ENCODE results near the gene FGF14.

The FGF14 gene

DNA sequence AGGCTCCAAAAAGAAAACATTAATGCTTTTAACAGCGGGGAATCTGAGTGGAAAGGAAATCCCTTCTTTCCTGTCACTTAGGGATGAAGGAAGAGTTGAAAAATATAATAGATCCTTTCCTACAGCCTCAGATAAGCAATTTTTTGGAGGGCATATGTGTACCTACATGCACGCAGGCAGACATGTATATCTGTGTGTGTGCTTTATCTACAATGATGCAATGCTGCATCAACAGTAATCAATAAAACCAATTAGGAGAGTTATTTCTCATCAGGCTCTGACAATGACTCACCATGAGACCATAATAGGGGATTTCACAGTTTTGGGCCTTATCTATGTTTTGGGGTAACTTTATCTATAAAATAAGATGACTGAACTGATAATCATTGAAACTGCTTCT lies 505.3 kb downstream of the FGF14 start:
- Histone ChIP-seq H3K27ac (no peak overlapping the region), H3K27me3 (replicated peaks) (no peaks in the 10 kb centered on the region), H3K4me3 (ENCODE audit: low read depth, low read length) (no peak overlapping the region), H3K36me3 (replicated peaks) (no peaks in the 10 kb centered on the region)
- TF ChIP-seq, protein P1, sequence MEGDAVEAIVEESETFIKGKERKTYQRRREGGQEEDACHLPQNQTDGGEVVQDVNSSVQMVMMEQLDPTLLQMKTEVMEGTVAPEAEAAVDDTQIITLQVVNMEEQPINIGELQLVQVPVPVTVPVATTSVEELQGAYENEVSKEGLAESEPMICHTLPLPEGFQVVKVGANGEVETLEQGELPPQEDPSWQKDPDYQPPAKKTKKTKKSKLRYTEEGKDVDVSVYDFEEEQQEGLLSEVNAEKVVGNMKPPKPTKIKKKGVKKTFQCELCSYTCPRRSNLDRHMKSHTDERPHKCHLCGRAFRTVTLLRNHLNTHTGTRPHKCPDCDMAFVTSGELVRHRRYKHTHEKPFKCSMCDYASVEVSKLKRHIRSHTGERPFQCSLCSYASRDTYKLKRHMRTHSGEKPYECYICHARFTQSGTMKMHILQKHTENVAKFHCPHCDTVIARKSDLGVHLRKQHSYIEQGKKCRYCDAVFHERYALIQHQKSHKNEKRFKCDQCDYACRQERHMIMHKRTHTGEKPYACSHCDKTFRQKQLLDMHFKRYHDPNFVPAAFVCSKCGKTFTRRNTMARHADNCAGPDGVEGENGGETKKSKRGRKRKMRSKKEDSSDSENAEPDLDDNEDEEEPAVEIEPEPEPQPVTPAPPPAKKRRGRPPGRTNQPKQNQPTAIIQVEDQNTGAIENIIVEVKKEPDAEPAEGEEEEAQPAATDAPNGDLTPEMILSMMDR (IDR thresholded peaks at IDR 0.05; ENCODE audit: low read depth, low read length, missing control alignments): no peak
- no peak for DNase-seq
- in situ Hi-C loops (cut with HindIII; ENCODE audit: low pct_ligation_motif_present, low sequenced_read_pairs): no loop called here

DNA sequence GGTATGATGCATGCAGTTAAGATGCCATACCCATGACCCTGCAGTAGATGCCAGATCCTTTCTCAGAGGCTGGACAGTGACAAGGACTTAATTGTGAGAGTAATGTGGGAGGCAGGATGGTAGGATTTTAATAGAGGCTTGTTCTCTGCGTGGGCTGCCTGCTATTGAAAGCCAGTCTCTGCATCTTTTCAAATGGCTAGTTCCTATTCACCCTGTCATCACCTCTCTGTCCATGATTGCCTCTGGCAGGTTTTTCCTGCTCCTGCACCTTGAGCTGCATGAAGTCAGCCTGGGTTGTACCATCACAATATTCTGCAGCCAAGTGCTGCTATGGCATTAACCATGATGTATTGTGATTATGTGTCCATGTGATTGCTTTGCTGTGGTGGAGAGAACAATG lies 508.8 kb downstream of the FGF14 start:
- in situ Hi-C loops (cut with HindIII; ENCODE audit: low pct_ligation_motif_present, low sequenced_read_pairs): no loop called here

DNA sequence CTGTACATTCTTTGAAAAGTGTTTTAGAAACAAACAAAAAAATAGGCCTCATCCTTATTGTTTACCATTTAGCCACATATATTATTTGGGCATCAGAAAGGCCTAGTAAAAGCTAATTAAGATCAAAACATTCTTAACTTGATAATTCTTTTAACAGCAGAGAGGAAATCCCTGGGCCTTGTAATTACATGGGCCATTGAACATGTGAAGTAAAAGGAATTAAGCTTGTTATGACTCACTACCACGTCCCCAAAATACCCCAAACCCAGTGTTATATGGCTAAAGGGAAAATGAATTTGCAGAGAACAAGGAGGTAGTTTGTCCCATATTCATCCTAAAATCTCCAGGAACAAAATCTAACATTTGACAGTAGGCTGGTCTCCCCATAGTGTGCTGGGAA lies 509.6 kb downstream of the FGF14 start:
- TF ChIP-seq, protein P1 (IDR thresholded peaks at IDR 0.05; ENCODE audit: low read depth, low read length, missing control alignments): no peak
- no peak for DNase-seq
- Histone ChIP-seq H3K36me3 (replicated peaks) (no peaks in the 10 kb centered on the region), H3K27me3 (replicated peaks) (no peaks in the 10 kb centered on the region), H3K4me3 (ENCODE audit: low read depth, low read length) (no peak overlapping the region), H3K27ac (no peak overlapping the region)
- in situ Hi-C loops (cut with HindIII; ENCODE audit: low pct_ligation_motif_present, low sequenced_read_pairs): no loop called here

More for the DNA sequence above, 508.8 kb downstream of the FGF14 start:
- Histone ChIP-seq H3K36me3 (replicated peaks) (no peaks in the 10 kb centered on the region), H3K4me3 (ENCODE audit: low read depth, low read length) (no peak overlapping the region), H3K27me3 (replicated peaks) (no peaks in the 10 kb centered on the region), H3K27ac (no peak overlapping the region)
- TF ChIP-seq, protein P1 (IDR thresholded peaks at IDR 0.05; ENCODE audit: low read depth, low read length, missing control alignments): no peak
- DNase-seq: no peak

DNA sequence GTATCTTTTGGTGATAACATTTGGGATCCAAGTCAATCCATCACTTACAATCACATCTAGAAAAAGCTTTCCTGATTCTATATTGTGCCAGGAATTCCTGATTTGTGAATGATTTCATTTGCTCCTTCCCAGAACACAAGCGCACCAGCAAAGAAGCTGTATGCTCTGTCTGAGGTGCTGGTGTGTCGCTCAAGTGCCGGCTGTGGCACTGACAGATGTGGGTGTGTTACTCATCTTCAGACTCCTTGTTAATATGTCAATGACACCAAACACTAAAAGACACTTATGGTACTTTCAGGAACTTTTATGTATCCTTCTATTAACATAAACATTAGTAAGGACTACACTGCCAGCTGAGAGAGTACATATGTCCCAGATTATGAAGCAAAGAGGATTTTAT lies 520.3 kb downstream of the FGF14 start:
- no peaks in the 10 kb centered on the region for H3K36me3 ChIP-seq (replicated peaks)
- TF ChIP-seq, protein P1 (IDR thresholded peaks at IDR 0.05; ENCODE audit: low read depth, low read length, missing control alignments): no peak
- no peak overlapping the region for H3K4me3 ChIP-seq (ENCODE audit: low read depth, low read length)
- no peak for DNase-seq
- H3K27ac ChIP-seq: no peak overlapping the region
- H3K27me3 ChIP-seq (replicated peaks): peaks cover 1% of the 10 kb centered on the region
- in situ Hi-C loops (cut with HindIII; ENCODE audit: low pct_ligation_motif_present, low sequenced_read_pairs): no loop called here

DNA sequence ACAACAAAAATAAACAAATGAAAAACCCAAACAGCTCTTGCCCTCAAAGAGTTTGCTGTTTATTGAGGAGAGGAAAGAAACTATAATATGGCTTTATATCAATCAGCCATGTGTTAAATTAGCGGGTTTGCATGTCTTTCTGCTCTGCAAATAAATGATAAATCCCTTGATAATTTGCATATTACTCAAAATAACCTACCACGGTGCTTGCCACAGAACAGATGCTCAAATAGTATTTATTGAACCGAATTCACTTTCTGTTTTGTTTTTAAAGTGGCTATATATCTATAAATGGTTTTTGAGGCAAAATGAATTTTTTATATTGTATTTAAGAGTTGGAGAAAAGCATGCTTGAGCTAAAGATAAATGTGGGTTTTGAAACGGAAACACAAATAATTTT lies 521.3 kb downstream of the FGF14 start:
- Histone ChIP-seq H3K27ac (no peak overlapping the region), H3K36me3 (replicated peaks) (no peaks in the 10 kb centered on the region), H3K27me3 (replicated peaks) (no peaks in the 10 kb centered on the region), H3K4me3 (ENCODE audit: low read depth, low read length) (no peak overlapping the region)
- in situ Hi-C loops (cut with HindIII; ENCODE audit: low pct_ligation_motif_present, low sequenced_read_pairs): no loop called here
- TF ChIP-seq, protein P1 (IDR thresholded peaks at IDR 0.05; ENCODE audit: low read depth, low read length, missing control alignments): no peak
- no peak for DNase-seq

DNA sequence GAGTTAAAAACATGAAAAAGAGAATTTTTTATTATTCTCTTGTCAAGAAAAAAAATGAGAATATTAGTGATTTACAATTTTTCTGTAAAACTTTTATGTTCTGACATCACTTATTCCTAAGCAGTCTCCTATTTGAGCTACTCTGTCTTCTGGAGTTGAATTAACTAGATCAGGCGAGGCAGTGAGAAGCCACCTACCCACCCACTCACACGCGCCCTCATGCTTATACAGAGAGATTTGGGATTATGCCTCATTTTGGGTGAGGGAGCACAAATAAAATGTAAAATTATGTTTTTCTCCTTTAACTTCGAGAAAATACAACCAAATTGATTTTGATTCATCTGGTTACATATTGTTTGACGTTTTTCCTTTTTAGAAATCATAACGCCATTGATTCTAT lies 524.9 kb downstream of the FGF14 start:
- in situ Hi-C loops (cut with HindIII; ENCODE audit: low pct_ligation_motif_present, low sequenced_read_pairs): no loop called here
- no peak for DNase-seq
- H3K27me3 ChIP-seq (replicated peaks): no peaks in the 10 kb centered on the region
- no peak overlapping the region for H3K27ac ChIP-seq
- TF ChIP-seq, protein P1 (IDR thresholded peaks at IDR 0.05; ENCODE audit: low read depth, low read length, missing control alignments): no peak
- no peak overlapping the region for H3K4me3 ChIP-seq (ENCODE audit: low read depth, low read length)
- H3K36me3 ChIP-seq (replicated peaks): no peaks in the 10 kb centered on the region

All from brain microvascular endothelial cell (primary cell).